Chondrocyte (in vitro differentiated cells): ENCODE data around the gene MIAT. TPM values are rescaled to one million over a fixed set of nuclear protein-coding genes. Genes with fewer than 3 reads are reported as not detected.

Source experiments
- DNase-seq: peaks from one replicate; pipeline ENCODE4 v3.0.0; 2021; ENCODE audit warnings: mixed read lengths, low spot score
- H3K27ac Mint-ChIP-seq: one replicate; pipeline ENCODE4 v1.8.0; 2021; ENCODE audit warnings: mild to moderate bottlenecking, moderate library complexity, mixed read lengths; ENCODE audit not compliant: unreplicated experiment
- H3K27me3 Mint-ChIP-seq: 2 replicates; pipeline ENCODE4 v1.8.0; 2021; ENCODE audit warnings: low read depth, mixed read lengths
- H3K36me3 Mint-ChIP-seq: 2 replicates; pipeline ENCODE4 v1.8.0; 2021; ENCODE audit warnings: low read depth, mixed read lengths
- H3K4me1 Mint-ChIP-seq: 2 replicates; pipeline ENCODE4 v1.8.0; 2021; ENCODE audit warnings: low read depth, mild to moderate bottlenecking, mixed read lengths
- H3K4me3 Mint-ChIP-seq: one replicate; pipeline ENCODE4 v1.8.0; 2021; ENCODE audit warnings: mild to moderate bottlenecking, moderate library complexity, mixed read lengths; ENCODE audit not compliant: unreplicated experiment
- H3K9me3 Mint-ChIP-seq: 2 replicates; pipeline ENCODE4 v1.8.0; 2021; ENCODE audit warnings: low read depth, mixed read lengths
- total RNA-seq: library from RNA; stranded (reverse); gene quantifications from 3 replicates; pipeline ENCODE4 v1.2.1, GENCODE V29; 2021
- TF ChIP-seq, protein P1 (sequence below): fragments of 200-600 bp; sonication (generic); IDR thresholded peaks from 2 replicates; pipeline ENCODE4 v1.5.0; 2021; ENCODE audit warnings: antibody characterized with exemption, mild to moderate bottlenecking, moderate library complexity

The MIAT gene
- total RNA-seq, 1 donor from 2014 or later: 3.5 TPM

DNA sequence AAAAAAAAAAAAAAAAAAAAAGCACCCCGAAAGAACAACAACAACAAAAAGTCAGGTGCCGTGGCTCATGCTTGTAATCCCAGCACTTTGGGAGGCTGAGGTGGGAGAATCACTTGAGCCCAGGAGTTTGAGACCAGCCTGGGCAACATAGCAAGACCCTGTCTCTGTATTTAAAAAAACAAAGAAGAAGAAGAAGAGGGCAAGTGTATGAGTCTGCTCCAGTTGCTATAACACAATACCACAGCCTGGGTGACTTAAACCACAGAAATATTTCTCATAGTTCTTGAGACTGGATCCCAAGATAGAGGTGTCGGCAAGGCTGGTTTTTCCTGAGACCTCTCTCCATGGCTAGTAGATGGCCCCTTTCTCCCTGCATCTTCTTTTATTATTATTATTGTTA lies 23.2 kb upstream of the MIAT start:
- Mint-ChIP-seq H3K27ac (no peak overlapping the region), H3K4me3 (no peak overlapping the region), H3K4me1 (peaks cover 7% of the 10 kb centered on the region), H3K27me3 (peaks cover 11% of the 10 kb centered on the region), H3K36me3 (peaks cover 2% of the 10 kb centered on the region), H3K9me3 (peaks cover 7% of the 10 kb centered on the region)
- TF ChIP-seq, protein P1, sequence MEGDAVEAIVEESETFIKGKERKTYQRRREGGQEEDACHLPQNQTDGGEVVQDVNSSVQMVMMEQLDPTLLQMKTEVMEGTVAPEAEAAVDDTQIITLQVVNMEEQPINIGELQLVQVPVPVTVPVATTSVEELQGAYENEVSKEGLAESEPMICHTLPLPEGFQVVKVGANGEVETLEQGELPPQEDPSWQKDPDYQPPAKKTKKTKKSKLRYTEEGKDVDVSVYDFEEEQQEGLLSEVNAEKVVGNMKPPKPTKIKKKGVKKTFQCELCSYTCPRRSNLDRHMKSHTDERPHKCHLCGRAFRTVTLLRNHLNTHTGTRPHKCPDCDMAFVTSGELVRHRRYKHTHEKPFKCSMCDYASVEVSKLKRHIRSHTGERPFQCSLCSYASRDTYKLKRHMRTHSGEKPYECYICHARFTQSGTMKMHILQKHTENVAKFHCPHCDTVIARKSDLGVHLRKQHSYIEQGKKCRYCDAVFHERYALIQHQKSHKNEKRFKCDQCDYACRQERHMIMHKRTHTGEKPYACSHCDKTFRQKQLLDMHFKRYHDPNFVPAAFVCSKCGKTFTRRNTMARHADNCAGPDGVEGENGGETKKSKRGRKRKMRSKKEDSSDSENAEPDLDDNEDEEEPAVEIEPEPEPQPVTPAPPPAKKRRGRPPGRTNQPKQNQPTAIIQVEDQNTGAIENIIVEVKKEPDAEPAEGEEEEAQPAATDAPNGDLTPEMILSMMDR: no peak
- DNase-seq: no peak

DNA sequence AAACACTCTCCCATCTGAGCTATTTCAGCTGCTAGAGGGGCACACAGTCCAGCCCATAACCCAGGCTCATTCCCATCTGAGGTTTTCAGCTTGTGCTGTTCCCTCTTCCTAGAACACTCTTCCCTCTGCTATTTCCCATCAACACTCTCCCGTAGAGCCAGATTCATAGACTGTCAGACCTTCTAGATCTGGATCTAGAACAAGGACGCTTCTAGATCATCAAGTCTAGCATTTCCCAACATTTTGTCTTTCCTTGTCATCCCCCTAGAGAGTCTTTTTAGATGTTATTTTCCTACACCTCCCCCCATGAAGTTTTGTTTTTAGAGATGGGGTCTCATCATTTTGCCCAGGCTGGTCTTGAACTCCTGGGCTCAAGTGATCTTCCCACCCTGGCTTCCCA lies 22.3 kb upstream of the MIAT start:
- Mint-ChIP-seq H3K27ac (no peak overlapping the region), H3K4me3 (no peak overlapping the region), H3K4me1 (peaks cover 7% of the 10 kb centered on the region), H3K9me3 (peaks cover 7% of the 10 kb centered on the region), H3K36me3 (peaks cover 2% of the 10 kb centered on the region), H3K27me3 (peaks cover 11% of the 10 kb centered on the region)
- TF ChIP-seq, protein P1: no peak
- no peak for DNase-seq

DNA sequence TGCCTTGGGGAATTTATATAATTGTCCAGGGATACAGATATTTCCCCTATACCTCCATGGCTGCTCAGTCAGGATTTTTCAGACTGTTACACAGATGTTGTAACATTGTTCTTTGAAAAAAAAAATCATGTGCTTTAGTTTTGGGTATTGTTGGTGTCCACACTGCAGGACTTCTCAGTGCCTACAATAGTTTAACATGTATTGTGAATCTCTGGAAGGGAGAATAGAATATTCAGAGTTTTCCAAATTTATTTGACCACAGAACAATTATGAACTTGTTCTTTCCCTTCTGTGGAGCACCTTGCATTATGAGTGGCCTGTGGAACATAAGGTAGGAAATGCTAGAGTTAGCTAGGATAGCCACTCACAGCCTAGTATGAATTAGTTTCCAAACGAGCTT lies 21.1 kb upstream of the MIAT start:
- H3K36me3 Mint-ChIP-seq: peaks cover 2% of the 10 kb centered on the region
- peaks cover 14% of the 10 kb centered on the region for H3K4me1 Mint-ChIP-seq
- no peak overlapping the region for H3K27ac Mint-ChIP-seq
- TF ChIP-seq, protein P1: no peak
- DNase-seq: no peak
- no peak overlapping the region for H3K4me3 Mint-ChIP-seq
- peaks cover 2% of the 10 kb centered on the region for H3K9me3 Mint-ChIP-seq
- peaks cover 11% of the 10 kb centered on the region for H3K27me3 Mint-ChIP-seq

DNA sequence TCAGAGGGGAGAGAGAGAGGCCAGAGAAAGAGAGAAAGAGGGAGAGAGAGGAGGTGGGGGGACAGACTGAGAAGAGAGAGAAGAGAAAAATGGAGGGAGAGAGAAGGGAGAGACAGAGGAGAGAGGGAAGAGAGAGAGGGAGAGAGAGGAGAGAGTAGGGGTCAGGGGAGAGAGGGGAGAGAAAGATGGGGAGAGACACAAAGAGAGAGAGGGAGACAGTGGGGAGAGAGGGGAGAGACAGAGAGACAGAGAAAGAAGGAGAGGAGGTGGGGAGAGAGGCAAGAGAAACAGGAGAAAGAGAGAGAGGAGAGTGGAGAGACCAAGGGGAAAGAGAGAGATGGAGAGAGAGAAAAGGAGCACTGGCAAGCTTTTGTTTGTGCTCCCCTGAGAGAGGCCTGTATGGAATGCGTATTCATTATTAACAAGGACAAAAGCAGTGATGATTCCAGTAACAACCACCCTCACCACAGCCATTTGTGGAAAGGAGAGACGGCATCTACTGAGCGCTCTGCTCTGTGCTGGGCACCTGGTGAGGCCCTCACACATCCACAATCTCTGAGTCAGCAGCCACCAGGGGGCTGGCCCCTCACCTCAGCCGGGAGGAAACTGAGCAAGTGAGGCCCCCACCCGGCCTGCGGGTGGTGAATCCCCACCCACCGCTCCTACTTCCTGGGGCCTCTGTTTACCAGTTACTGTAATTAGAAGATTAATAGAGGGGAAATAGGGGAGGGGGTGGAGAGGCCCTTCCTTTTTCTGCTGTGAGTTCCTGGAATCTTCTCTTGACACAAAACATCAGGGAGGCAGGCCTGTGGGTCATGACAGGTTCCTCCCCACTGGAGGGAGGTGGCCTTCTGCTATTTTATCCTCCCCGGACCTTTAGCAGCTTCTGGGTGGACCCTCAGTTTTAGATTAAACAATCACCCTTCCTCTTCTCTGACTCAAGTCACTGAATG lies 14.6 kb upstream of the MIAT start:
- no peak overlapping the region for H3K4me3 Mint-ChIP-seq
- no peak for DNase-seq
- TF ChIP-seq, protein P1: no peak
- peaks cover 13% of the 10 kb centered on the region for H3K27me3 Mint-ChIP-seq
- H3K9me3 Mint-ChIP-seq: no peaks in the 10 kb centered on the region
- no peak overlapping the region for H3K27ac Mint-ChIP-seq
- peaks cover 32% of the 10 kb centered on the region for H3K4me1 Mint-ChIP-seq
- no peaks in the 10 kb centered on the region for H3K36me3 Mint-ChIP-seq

DNA sequence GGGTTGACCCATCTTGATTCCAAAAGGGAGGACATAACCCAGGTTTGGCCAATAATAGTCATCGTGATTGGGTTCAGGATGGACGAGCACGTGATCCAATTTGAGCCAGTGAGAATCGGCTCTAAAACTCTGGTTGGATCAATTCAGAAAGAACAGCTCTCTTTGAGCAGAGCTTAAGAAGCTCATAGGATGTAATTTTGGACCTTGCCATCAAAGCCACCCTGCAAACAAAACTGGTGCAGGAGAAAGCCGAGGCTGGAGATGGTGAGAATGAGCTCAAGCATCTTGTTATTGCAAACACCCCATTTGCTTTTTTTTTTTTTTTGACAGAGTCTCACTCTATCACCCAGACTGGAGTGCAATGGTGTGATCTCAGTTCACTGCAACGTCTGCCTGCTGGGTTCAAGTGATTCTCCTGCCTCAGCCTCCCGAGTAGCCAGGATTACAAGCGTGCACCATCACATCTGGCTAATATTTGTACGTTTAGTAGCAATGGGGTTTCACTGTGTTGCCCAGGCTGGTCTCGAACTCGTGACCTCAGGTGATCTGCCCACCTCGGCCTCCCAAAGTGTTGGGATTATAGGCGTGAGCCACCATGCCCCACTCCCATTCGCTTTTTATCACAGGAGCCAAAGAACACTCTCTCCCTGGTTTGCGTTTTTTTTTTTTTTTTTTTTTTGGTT lies 13.8 kb upstream of the MIAT start:
- no peaks in the 10 kb centered on the region for H3K9me3 Mint-ChIP-seq
- TF ChIP-seq, protein P1: no peak
- H3K36me3 Mint-ChIP-seq: no peaks in the 10 kb centered on the region
- H3K27ac Mint-ChIP-seq: no peak overlapping the region
- H3K4me1 Mint-ChIP-seq: peaks cover 33% of the 10 kb centered on the region
- peaks cover 19% of the 10 kb centered on the region for H3K27me3 Mint-ChIP-seq
- H3K4me3 Mint-ChIP-seq: no peak overlapping the region
- no peak for DNase-seq
